NCI-H1105 (cell line): ENCODE measurements around the gene NKD1.

Experiments used
- DNase-seq: peaks from one replicate; lab custom pipeline; 2025; lab: John Stamatoyannopoulos, UW

Gene NKD1

DNA sequence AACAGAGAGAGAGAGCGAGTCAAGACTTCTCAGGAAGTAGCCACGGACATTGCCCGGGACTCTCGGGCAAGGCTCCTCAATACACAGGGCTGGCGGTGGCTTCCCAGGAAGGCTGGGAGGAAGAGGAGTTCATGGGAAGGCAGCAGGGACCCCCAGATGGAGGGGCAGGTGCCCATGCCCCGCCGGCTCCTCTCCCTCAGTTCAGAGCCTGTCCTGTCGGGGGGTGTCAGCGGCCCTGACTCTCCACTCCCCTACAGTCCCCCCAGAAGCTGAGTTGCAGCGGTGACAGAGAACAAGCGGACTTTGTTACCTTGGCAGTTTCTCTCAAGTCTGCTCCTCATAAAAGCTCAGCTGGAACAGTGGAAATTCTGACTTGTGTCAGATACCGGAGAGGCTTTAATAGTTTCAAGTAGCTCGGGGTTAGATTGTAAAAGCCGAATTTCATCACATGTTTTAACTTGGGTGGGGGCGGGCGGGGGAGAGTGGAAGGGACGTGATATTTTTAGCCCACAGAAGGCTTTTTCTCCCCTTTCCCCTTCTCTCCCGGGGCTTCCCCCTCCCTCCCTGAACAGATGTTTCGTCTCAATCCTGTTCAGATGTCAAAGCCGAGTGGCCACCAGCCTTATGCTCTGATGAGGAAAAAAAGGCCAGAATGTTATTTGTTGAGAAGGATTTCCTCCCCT lies 65.2 kb downstream of the NKD1 start:
- no peak for DNase-seq

- DNase-seq: no peak
These were observed 65.8 kb downstream of the NKD1 start for GRCh38 chr16:50613964-50614474.

- DNase-seq: no peak
These were observed 66.9 kb downstream of the NKD1 start for GRCh38 chr16:50614955-50615724.

DNA sequence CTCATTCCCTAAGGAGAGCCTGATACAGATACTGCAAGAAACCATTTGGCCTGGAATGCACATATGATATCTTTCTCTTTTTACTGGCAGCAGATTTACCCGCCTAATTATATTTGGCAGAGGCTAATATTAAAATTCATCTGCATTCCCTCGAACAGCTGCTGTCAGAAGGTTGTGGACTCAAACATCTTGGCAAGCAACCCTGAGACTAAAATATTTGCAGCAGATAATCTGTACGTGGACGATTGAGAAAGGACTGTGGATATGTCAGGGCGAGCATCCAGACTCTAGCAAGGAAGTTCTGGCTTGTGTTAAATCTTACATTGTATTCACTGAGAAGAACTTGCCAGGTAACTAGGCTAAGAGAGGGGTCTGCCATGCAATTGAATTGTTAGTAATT lies 67.7 kb downstream of the NKD1 start:
- no peak for DNase-seq

GRCh38 chr16:50616386-50616785 lies 68.2 kb downstream of the NKD1 start:
- no peak for DNase-seq

DNA sequence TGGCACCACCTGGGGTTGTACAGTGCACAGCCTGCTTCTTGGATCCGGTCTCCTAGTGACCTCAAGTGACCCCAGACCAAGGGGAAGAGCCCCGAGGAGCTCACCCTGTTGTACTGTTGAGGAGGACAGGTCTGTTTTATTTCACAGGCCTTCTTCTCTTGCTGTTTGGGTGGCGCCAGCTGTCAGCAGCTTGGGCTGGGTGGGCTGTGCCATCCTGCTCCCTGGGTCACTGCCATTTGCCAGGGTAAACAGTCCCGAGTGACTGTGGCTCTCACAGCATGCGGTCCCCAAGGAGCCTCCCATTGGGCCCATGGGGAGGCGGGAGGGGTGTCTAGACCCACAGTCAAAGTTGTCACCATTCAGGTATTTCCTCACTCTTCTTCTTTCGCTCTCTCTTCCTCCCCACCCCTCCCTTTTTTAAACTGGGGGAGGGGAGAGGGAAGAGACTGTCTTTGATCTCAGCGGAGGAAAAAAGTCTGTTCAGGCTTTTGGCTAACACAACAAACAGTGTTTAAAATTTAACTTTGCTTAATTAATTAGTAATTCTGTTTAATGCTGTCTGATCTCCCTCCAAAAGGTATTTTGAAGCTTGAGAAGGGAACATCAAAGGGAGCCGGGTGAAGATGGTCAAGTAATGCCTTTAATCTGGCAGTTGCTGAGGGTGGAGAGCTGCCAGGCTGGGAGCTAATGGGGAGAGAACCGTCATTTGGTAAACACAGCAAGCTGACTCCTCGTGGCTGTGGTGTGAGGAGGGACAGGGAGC lies 68.9 kb downstream of the NKD1 start:
- no peak for DNase-seq

- DNase-seq: no peak
These were observed 69.5 kb downstream of the NKD1 start for GRCh38 chr16:50617646-50618184.

DNA sequence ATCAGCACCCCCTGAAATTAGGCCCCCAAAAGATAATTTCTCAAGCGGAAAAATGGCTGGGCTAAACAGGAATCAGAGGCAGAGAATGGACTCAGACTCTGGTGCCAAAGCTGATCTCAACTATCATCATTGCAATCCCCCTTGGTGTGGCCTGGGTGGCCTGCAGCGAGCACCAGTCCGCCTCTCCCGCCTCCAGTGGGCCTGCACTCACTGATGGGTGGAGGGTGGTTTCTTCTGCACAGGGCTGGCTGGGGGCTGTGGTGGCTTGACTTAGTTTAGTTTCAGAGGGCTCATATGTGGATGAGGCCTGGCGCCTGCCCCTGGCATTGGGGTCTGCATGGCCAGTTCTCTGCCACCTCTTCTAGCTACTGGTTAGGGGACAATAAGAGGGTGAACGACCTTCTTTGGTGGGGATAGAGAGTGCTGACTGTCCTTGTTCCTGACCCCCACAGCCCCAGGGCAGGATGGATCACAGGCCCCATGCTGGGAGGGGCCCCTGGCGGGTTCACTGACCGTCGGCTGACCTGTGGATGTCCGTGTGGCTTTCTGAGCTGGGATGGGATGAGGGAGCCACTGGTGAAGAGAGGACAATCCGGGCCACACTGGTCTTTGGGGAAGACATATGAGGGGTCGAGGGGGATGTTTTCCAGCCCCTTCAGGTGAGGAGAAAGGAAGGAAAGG lies 70.2 kb downstream of the NKD1 start:
- no peak for DNase-seq

DNA sequence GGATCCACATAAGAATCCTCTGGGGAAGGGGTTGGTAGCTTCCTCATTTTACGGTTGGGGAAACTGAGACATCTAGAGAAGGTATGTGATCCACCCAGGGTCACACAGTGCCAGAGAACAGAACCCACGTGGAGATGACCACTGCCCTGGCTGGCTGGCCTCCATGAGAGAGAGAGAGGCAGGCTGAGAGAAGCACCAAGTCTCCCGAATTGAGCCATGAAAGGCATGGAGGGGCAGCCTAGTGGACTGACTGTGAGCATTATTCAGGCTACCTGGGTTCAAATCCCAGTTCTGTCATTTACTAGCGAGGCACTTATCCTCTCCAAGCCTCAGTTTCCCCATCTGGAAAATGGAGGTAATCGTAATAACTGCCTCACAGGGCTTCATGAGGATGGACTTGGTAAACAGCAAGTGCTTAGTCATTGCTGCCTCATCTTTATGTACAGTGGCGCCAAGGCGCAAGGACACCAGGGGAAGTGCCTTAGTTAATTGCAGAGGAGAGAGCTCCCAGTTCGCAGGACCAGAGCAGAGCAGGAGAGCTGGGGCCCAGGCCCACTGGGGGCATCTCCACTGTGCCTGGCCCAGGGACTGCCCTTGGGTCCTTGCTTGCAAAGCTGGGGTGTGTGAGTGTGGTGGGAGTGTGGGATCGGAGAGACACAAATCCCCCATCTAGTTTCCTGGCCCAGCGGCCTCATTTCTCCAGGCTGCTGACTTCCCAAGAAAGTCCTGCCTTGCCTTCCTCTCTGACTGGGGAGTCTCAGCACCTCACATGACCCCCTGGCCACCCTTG lies 71.7 kb downstream of the NKD1 start:
- no peak for DNase-seq

GRCh38 chr16:50620646-50621451 lies 72.7 kb downstream of the NKD1 start:
- no peak for DNase-seq

DNA sequence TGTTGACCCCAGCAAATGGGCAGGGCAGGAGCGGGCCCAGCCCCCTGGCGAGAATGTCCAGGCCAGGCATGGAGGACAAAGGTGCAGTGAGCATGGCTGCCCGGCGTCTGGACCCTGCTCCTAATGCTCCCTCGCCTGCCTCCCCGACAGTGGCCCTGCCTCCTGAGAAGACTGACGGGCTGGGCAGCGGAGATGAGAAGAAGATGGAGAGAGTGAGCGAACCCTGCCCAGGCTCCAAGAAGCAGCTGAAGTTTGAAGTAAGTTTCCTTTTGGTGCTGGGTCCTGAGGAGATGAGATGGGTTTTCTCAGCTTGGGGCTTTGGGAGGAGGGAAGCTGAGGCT lies 73.2 kb downstream of the NKD1 start:
- no peak for DNase-seq

DNA sequence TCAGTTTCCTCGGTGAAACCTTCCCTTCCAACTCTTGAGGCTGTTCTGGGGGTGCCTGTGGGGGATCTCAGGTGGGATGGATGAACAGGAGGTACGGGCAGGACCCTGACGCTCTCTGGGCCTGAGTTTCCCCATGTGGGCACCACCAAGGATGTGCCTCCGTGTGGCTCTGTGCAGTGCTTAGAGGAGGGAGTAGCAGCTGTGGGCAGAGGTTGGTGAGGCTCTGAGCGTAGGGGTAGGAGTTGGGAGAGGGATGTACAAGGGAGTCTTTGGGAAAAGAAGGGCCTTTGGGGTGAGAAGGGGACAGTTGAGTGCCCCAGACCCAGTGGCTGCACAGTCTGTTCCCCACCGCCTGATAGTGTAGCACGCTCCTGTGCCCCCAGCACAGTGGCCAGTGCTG lies 73.8 kb downstream of the NKD1 start:
- DNase-seq: no peak

- DNase-seq: no peak
These were observed 74.6 kb downstream of the NKD1 start for GRCh38 chr16:50622643-50623369.

GRCh38 chr16:50624449-50624970 lies 76.3 kb downstream of the NKD1 start:
- no peak for DNase-seq

GRCh38 chr16:50625374-50625773 lies 77.2 kb downstream of the NKD1 start:
- no peak for DNase-seq

DNA sequence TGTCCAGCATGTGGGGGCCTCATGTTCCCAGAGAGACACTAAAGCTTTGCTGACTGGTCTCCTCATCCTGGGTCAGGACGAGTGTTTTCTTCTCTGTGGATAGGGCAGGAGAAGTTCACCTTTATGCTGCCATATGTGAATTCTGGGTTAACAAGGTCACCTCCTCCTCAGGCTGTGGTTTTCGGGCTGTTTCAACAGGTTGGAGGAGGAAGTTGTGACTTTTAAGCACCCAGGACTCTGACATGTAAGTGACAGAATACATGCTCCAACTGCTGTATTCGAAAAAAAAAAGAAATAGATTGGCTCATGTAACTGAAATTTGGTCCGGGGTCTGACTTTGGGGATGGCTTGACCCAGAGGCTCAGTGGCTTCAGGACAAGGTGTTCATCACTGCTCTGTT lies 78.7 kb downstream of the NKD1 start:
- DNase-seq: no peak

GRCh38 chr16:50627419-50627818 lies 79.2 kb downstream of the NKD1 start:
- no peak for DNase-seq

DNA sequence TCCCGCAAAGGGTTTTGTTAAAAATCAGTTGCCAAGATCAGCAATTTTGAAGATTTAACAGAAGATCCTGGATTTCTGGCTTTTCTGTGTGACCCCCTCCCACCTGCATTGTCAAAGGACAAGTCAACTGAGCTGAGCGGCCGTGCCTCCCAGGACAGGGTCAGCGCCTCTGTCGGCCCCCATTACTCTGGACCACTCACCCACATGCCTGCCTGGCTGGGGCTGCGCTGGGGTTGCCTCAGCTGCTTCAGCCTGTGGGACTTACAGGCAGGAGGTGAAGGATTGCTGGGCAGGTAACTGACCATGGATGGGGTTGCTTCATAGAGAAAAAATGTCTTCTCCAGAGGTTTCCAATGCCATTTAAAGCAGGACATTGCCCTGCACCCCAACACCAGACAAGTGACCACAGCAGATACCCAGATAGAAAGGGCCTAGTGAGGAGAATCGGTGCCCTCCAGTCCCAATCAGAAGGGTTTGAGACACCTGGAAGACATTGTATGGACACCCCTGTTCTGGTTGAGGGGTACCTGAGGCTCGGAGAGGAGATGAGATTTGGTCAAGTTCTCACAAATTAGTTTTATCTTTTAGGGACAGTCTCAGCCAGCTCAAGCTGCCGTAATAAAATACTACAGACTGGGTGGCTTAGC lies 80.1 kb downstream of the NKD1 start:
- DNase-seq: no peak

DNA sequence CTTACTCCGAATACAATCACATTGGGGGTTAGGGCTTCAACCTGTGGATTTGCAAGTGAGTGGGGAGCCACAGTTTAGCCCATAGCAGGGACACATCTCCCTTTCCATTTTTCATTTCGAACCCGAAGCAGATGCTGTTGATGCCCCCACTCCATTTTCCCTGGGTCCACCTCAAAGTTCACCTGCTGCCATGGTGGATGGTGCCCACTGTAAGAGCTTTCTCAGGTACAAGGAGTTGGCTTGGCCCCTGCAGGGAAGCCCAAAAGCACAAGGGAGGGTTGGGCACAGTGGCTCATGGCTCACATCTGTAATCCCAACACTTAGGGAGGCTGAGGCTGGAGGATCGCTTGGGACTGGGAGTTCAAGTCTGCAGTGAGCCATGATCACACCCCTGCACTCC lies 81.1 kb downstream of the NKD1 start:
- no peak for DNase-seq
